HepG2 (cell line): ENCODE data around the gene SLC35B1. TPM values are rescaled to one million over a fixed set of nuclear protein-coding genes. Genes with fewer than 3 reads are reported as not detected.

Source experiments
- ATAC-seq: fragments of 200-7000 bp; cut with Tn5 transposase; 3 replicates; pipeline ENCODE4 v1.9.1; 2020; ENCODE audit warnings: mild to moderate bottlenecking, moderate library complexity
- BruUV-seq: library from RNA; stranded (reverse); fragments of 400-500 nt; replicated peaks from 2 replicates; lab custom pipeline; 2021; lab: Mats Ljungman, UMichigan
- CTCF ChIA-PET: fragments of 300-600 bp; formaldehyde crosslinking; extraction: SDS; loops from one replicate; lab custom pipeline; 2021; ENCODE audit warnings: low total read pairs, inconsistent platforms, low intra/inter-chr PET ratio; lab: Yijun Ruan, JAX
- POLR2A ChIA-PET: fragments of 350-600 bp; sonication (Branson Sonifier 250); formaldehyde crosslinking; loops from one replicate; lab custom pipeline; 2020; ENCODE audit warnings: antibody characterized with exemption, inconsistent platforms; lab: Yijun Ruan, JAX
- DNase-seq: peaks from one replicate; pipeline ENCODE4 v3.0.0-alpha.2; 2015; ENCODE audit warnings: low spot score
- FAIRE-seq: peaks from 3 replicates; lab custom pipeline; 2011; peaks lifted over from hg19 to GRCh38; lab: Jason Lieb, UNC
- H2AFZ ChIP-seq: one replicate; pipeline ENCODE4 v1.6.1; 2011; ENCODE audit warnings: low read length, inconsistent platforms
- H3K27ac ChIP-seq: fragments of 300-600 bp; 3 replicates; pipeline ENCODE4 v1.8.0; 2011; ENCODE audit warnings: mixed run types, mild to moderate bottlenecking, mixed read lengths, low read length, inconsistent platforms; ENCODE audit not compliant: insufficient read depth; ENCODE audit errors: extremely low read length
- H3K27me3 ChIP-seq, 2 experiments: fragments of 200-600 bp in 1 of 2; 2 replicates in 1 of 2; 3 replicates in 1 of 2; pipeline versions ENCODE4 v1.6.0 to v1.8.0; 2011; ENCODE audit warnings: low read length in 2 of 2, mild to moderate bottlenecking in 2 of 2, moderate library complexity in 2 of 2, inconsistent platforms in 1 of 2; ENCODE audit not compliant: insufficient read depth in 2 of 2, control insufficient read depth in 1 of 2
- H3K36me3 ChIP-seq, 2 experiments: fragments of 200-600 bp in 1 of 2; replicated peaks in 1 of 2; 2 replicates in 1 of 2; 3 replicates in 1 of 2; pipeline versions ENCODE4 v1.5.1 to v1.8.0; 2011; ENCODE audit warnings: low read length in 2 of 2, inconsistent platforms in 1 of 2; ENCODE audit not compliant: insufficient read depth in 2 of 2, control insufficient read depth in 1 of 2
- H3K4me1 ChIP-seq: 2 replicates; pipeline ENCODE4 v1.5.1; 2012; ENCODE audit warnings: low read length, inconsistent platforms; ENCODE audit not compliant: insufficient read depth
- H3K4me2 ChIP-seq: 2 replicates; pipeline ENCODE4 v1.6.0; 2011; ENCODE audit warnings: low read depth, low read length, inconsistent platforms
- H3K4me3 ChIP-seq, 3 experiments: fragments of 200-600 bp in 1 of 3; sonication (generic), shearing (Covaris generic) in 1 of 3; replicated peaks in 1 of 3; 2 replicates each; pipeline ENCODE4 v1.5.1; 2011 to 2016; ENCODE audit warnings: low read length in 3 of 3, inconsistent platforms in 2 of 3, low read depth in 2 of 3, mild to moderate bottlenecking in 2 of 3, control low read depth in 1 of 3, mixed read lengths in 1 of 3; ENCODE audit not compliant: insufficient read depth in 1 of 3
- H3K79me2 ChIP-seq: one replicate; pipeline ENCODE4 v1.6.1; 2011; ENCODE audit warnings: low read length, inconsistent platforms; ENCODE audit not compliant: insufficient read depth
- H3K9ac ChIP-seq: 2 replicates; pipeline ENCODE4 v1.6.0; 2011; ENCODE audit warnings: mild to moderate bottlenecking, low read depth, low read length, inconsistent platforms; ENCODE audit not compliant: insufficient read depth
- H3K9me3 ChIP-seq: 2 replicates; pipeline ENCODE4 v1.5.1; 2012; ENCODE audit warnings: mild to moderate bottlenecking, low read length
- H4K20me1 ChIP-seq: 2 replicates; pipeline ENCODE4 v1.6.0; 2011; ENCODE audit warnings: inconsistent platforms, mild to moderate bottlenecking, low read length, moderate library complexity; ENCODE audit not compliant: insufficient read depth
- ATAD3A ChIP-seq: sonication (generic); formaldehyde crosslinking; IDR thresholded peaks from 2 replicates; pipeline ENCODE4 v1.4.0; 2020; ENCODE audit warnings: missing genetic modification reagents
- DBP ChIP-seq: sonication (generic); formaldehyde crosslinking; IDR thresholded peaks from 2 replicates; pipeline ENCODE4 v1.4.0; 2020; ENCODE audit warnings: missing genetic modification reagents; ENCODE audit errors: not compliant biosample characterization
- FOXP4 ChIP-seq: sonication (generic); formaldehyde crosslinking; IDR thresholded peaks from 2 replicates; pipeline ENCODE4 v1.4.0; 2020; ENCODE audit warnings: missing genetic modification reagents
- KDM2A ChIP-seq: sonication (generic); formaldehyde crosslinking; IDR thresholded peaks from 2 replicates; pipeline ENCODE4 v1.4.0; 2020; ENCODE audit warnings: low read depth, missing genetic modification reagents, borderline replicate concordance
- KDM4B ChIP-seq: sonication (generic); formaldehyde crosslinking; IDR thresholded peaks from 2 replicates; pipeline ENCODE4 v1.4.0; 2020; ENCODE audit warnings: missing genetic modification reagents
- KLF11 ChIP-seq: IDR thresholded peaks from 2 replicates; pipeline ENCODE4 v1.6.1; 2016; ENCODE audit warnings: missing compliant biosample characterization
- NFRKB ChIP-seq: fragments of 450-650 bp; IDR thresholded peaks from 2 replicates; pipeline ENCODE4 v1.6.1; 2017
- RNF219 ChIP-seq: sonication (generic); formaldehyde crosslinking; IDR thresholded peaks from 2 replicates; pipeline ENCODE4 v1.5.0; 2020; ENCODE audit warnings: mild to moderate bottlenecking, missing genetic modification reagents
- RXRB ChIP-seq: IDR thresholded peaks from 2 replicates; pipeline ENCODE4 v1.6.1; 2016; ENCODE audit warnings: borderline replicate concordance, missing genetic modification reagents, missing compliant biosample characterization
- SKI ChIP-seq: fragments of 450-650 bp; IDR thresholded peaks from one replicate; pipeline ENCODE4 v1.6.1; 2018; ENCODE audit warnings: mild to moderate bottlenecking; ENCODE audit not compliant: partially characterized antibody
- ZNF224 ChIP-seq: sonication (generic); formaldehyde crosslinking; IDR thresholded peaks from 2 replicates; pipeline ENCODE4 v1.5.0; 2020; ENCODE audit warnings: mild to moderate bottlenecking, missing genetic modification reagents
- ZNF264 ChIP-seq: sonication (generic); formaldehyde crosslinking; IDR thresholded peaks from 2 replicates; pipeline ENCODE4 v1.4.0; 2020; ENCODE audit warnings: missing genetic modification reagents
- ZNF496 ChIP-seq: sonication (generic); formaldehyde crosslinking; IDR thresholded peaks from 2 replicates; pipeline ENCODE4 v1.8.1; 2023; ENCODE audit warnings: mild to moderate bottlenecking, moderate library complexity, missing genetic modification reagents; ENCODE audit not compliant: insufficient replicate concordance
- ZNF512B ChIP-seq: sonication (generic); formaldehyde crosslinking; IDR thresholded peaks from 2 replicates; pipeline ENCODE4 v1.5.1; 2020; ENCODE audit warnings: missing genetic modification reagents, mild to moderate bottlenecking, borderline replicate concordance
- ZNF558 ChIP-seq: sonication (generic); formaldehyde crosslinking; IDR thresholded peaks from 2 replicates; pipeline ENCODE4 v1.9.0; 2022; ENCODE audit warnings: mild to moderate bottlenecking, missing genetic modification reagents, borderline replicate concordance
- ZNF607 ChIP-seq: sonication (generic); formaldehyde crosslinking; IDR thresholded peaks from 2 replicates; pipeline ENCODE4 v1.5.1; 2020; ENCODE audit warnings: missing genetic modification reagents, mild to moderate bottlenecking, borderline replicate concordance
- ZNF784 ChIP-seq: sonication (generic); formaldehyde crosslinking; IDR thresholded peaks from 2 replicates; pipeline ENCODE4 v1.5.1; 2020; ENCODE audit warnings: missing genetic modification reagents, mild to moderate bottlenecking, borderline replicate concordance
- WGBS: methylation state at CpG from one replicate; pipeline ENCODE4 v1.1.6; 2017; ENCODE audit warnings: low lambda C conversion rate; 5-methylcytosine and 5-hydroxymethylcytosine counted together
- in situ Hi-C: cut with HindIII; loops from 2 replicates; pipeline ENCODE4 v1.10.0; 2017; ENCODE audit warnings: low pct_unique_long_range_greater_than_20kb; ENCODE audit not compliant: extremely low pct_ligation_motif_present
- intact Hi-C: fragments of 100-400 bp; cut with micrococcal nuclease; formaldehyde crosslinking; loops from one replicate; pipeline ENCODE4 v1.10.0; 2022; ENCODE audit not compliant: unreplicated experiment
- polyA plus RNA-seq, 8 experiments: library from polyadenylated mRNA; depleted of rRNA in 3 of 8; stranded (reverse) in 7 of 8; unstranded in 1 of 8; fragments of >200 nt; fragmentation: Illumina TruSeq in 4 of 8; extraction: Trizol in 4 of 8; gene quantifications; 2 replicates each; pipeline versions ENCODE4 v1.2.1 to v1.2.3, GENCODE V29; 2011 to 2016; ENCODE audit warnings: low read depth in 4 of 8, missing spikeins in 1 of 8, mixed read lengths in 1 of 8; ENCODE audit not compliant: insufficient read depth in 1 of 8
- total RNA-seq, 5 experiments: library from RNA; depleted of rRNA; stranded (reverse); fragments of >200 nt; fragmentation: Illumina TruSeq; extraction: Trizol; gene quantifications; 2 replicates each; pipeline ENCODE4 v1.2.3, GENCODE V29; 2016; ENCODE audit warnings: low read depth in 1 of 5

Gene SLC35B1
- total and polyA plus RNA-seq, 2 of the 13 experiments (the other 11 are each of a cell fraction or from before 2014, with no cell fraction given) = 99.6 to 113 TPM

- no TSS peak for BruUV-seq
- Histone ChIP-seq H3K4me3 (no peak overlapping the region), H3K4me2 (no peak overlapping the region), H3K36me3 (peaks cover 6 to 7% of the 10 kb centered on the region in 2 experiments; a peak in 4 of 5 replicates), H4K20me1 (no peaks in the 10 kb centered on the region), H2AFZ (no peak overlapping the region), H3K9me3 (no peaks in the 10 kb centered on the region), H3K79me2 (peaks cover 4% of the 10 kb centered on the region), H3K27me3 (no peaks in the 10 kb centered on the region), H3K4me1 (peaks cover 17% of the 10 kb centered on the region), H3K27ac (no peak overlapping the region), H3K9ac (no peak overlapping the region)
- in situ Hi-C loops (no loop called here), intact Hi-C loops (no loop called here)
- POLR2A ChIA-PET = interaction anchor here (2.7 kb wide), 1 partner anchor 11 kb away, joined by 17 read pairs; the partner anchor contains the start of gene FAM117A
- DNase-seq = no peak
- ATAC-seq = no peak
- CTCF ChIA-PET = no interaction called here
- no peak for FAIRE-seq
- 93% methylated on average over 3 of the region's 3 CpGs for WGBS
- TF ChIP-seq ATAD3A = no peak
- TF ChIP-seq ZNF784 (CRISPR knock-in tag) = no peak
- TF ChIP-seq ZNF558 (CRISPR knock-in tag) = no peak
- TF ChIP-seq KDM4B (CRISPR knock-in tag) = no peak
- no peak for TF ChIP-seq RXRB (CRISPR knock-in tag)
- no peak for TF ChIP-seq SKI
- TF ChIP-seq DBP = no peak
- TF ChIP-seq FOXP4 (CRISPR knock-in tag) = no peak
- no peak for TF ChIP-seq RNF219 (CRISPR knock-in tag)
- TF ChIP-seq ZNF512B (CRISPR knock-in tag) = no peak
- TF ChIP-seq ZNF264 (CRISPR knock-in tag) = no peak
- TF ChIP-seq NFRKB = no peak
- no peak for TF ChIP-seq ZNF224
- TF ChIP-seq KDM2A (CRISPR knock-in tag) = no peak
- TF ChIP-seq KLF11 = no peak
- TF ChIP-seq ZNF607 (CRISPR knock-in tag) = no peak
- no peak for TF ChIP-seq ZNF496 (CRISPR knock-in tag)
Measured at GRCh38 chr17:49752508-49752907, 44.7 kb upstream of the SLC35B1 start.
